ENCODE measurements around the gene TRIML2. TPM values are rescaled to one million over a fixed set of nuclear protein-coding genes. Genes with fewer than 3 reads are reported as not detected.
A peak's percentile ranks its signal among the peaks of the same experiment; 100 is the strongest.

Gene TRIML2
- total RNA-seq, 1 donor from 2014 or later = 13.4 TPM

GRCh38 chr4:188110741-188111471 is 1.5 kb upstream of the TRIML2 start:
- peaks cover 16% of the 10 kb centered on the region for H3K4me1 Mint-ChIP-seq (ENCODE audit: unreplicated experiment)
- TF ChIP-seq, protein P1, sequence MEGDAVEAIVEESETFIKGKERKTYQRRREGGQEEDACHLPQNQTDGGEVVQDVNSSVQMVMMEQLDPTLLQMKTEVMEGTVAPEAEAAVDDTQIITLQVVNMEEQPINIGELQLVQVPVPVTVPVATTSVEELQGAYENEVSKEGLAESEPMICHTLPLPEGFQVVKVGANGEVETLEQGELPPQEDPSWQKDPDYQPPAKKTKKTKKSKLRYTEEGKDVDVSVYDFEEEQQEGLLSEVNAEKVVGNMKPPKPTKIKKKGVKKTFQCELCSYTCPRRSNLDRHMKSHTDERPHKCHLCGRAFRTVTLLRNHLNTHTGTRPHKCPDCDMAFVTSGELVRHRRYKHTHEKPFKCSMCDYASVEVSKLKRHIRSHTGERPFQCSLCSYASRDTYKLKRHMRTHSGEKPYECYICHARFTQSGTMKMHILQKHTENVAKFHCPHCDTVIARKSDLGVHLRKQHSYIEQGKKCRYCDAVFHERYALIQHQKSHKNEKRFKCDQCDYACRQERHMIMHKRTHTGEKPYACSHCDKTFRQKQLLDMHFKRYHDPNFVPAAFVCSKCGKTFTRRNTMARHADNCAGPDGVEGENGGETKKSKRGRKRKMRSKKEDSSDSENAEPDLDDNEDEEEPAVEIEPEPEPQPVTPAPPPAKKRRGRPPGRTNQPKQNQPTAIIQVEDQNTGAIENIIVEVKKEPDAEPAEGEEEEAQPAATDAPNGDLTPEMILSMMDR (IDR thresholded peaks at IDR 0.05; ENCODE audit: unreplicated experiment) = no peak
- peaks cover 2% of the 10 kb centered on the region for H3K27me3 Mint-ChIP-seq (ENCODE audit: unreplicated experiment)
- H3K36me3 Mint-ChIP-seq (ENCODE audit: low read depth, unreplicated experiment) = no peaks in the 10 kb centered on the region
- no peak overlapping the region for H3K27ac Mint-ChIP-seq (ENCODE audit: unreplicated experiment)
- no peak overlapping the region for H3K4me3 Mint-ChIP-seq (ENCODE audit: unreplicated experiment)
- no peaks in the 10 kb centered on the region for H3K9me3 Mint-ChIP-seq (ENCODE audit: unreplicated experiment)
- DNase-seq (ENCODE audit: low spot score) = no peak

DNA sequence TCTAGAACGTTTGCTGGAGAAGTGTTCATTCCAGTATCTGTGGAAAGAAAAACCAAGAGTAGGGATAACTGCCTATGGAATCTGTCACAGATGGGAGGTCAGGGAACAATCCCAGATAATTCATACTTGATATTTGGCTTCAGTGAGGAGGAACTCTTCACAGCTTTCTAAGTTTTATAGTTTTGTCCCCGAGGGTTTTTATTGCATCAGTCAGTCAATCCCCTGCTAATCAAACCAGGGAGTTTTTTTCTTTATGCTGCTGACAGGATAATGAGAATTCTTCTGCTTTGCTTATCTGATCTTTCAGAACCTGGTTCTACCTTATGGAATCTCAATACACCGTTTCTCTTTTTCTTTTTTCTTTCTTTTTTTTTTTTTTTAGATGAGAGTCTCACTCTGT is 633 bp upstream of the TRIML2 start:
- DNase-seq (ENCODE audit: low spot score) = no peak
- peaks cover 2% of the 10 kb centered on the region for H3K27me3 Mint-ChIP-seq (ENCODE audit: unreplicated experiment)
- peaks cover 14% of the 10 kb centered on the region for H3K4me1 Mint-ChIP-seq (ENCODE audit: unreplicated experiment)
- H3K36me3 Mint-ChIP-seq (ENCODE audit: low read depth, unreplicated experiment) = no peaks in the 10 kb centered on the region
- no peak overlapping the region for H3K4me3 Mint-ChIP-seq (ENCODE audit: unreplicated experiment)
- H3K27ac Mint-ChIP-seq (ENCODE audit: unreplicated experiment) = no peak overlapping the region
- TF ChIP-seq, protein P1 (IDR thresholded peaks at IDR 0.05; ENCODE audit: unreplicated experiment) = no peak
- H3K9me3 Mint-ChIP-seq (ENCODE audit: unreplicated experiment) = no peaks in the 10 kb centered on the region

GRCh38 chr4:188107931-188108843 is 1.2 kb downstream of the TRIML2 start:
- DNase-seq (ENCODE audit: low spot score) = no peak
- Mint-ChIP-seq H3K36me3 (ENCODE audit: low read depth, unreplicated experiment) (no peaks in the 10 kb centered on the region), H3K27ac (ENCODE audit: unreplicated experiment) (peak overlapping the region; percentile 15), H3K9me3 (ENCODE audit: unreplicated experiment) (no peaks in the 10 kb centered on the region), H3K4me3 (ENCODE audit: unreplicated experiment) (peak overlapping the region; percentile 61), H3K27me3 (ENCODE audit: unreplicated experiment) (peaks cover 2% of the 10 kb centered on the region), H3K4me1 (ENCODE audit: unreplicated experiment) (peaks cover 13% of the 10 kb centered on the region)
- TF ChIP-seq, protein P1 (IDR thresholded peaks at IDR 0.05; ENCODE audit: unreplicated experiment) = no peak

GRCh38 chr4:188106454-188106853 is 2.9 kb downstream of the TRIML2 start:
- peaks cover 13% of the 10 kb centered on the region for H3K4me1 Mint-ChIP-seq (ENCODE audit: unreplicated experiment)
- TF ChIP-seq, protein P1 (IDR thresholded peaks at IDR 0.05; ENCODE audit: unreplicated experiment) = no peak
- H3K36me3 Mint-ChIP-seq (ENCODE audit: low read depth, unreplicated experiment) = no peaks in the 10 kb centered on the region
- H3K27ac Mint-ChIP-seq (ENCODE audit: unreplicated experiment) = no peak overlapping the region
- H3K9me3 Mint-ChIP-seq (ENCODE audit: unreplicated experiment) = no peaks in the 10 kb centered on the region
- no peak overlapping the region for H3K4me3 Mint-ChIP-seq (ENCODE audit: unreplicated experiment)
- no peak for DNase-seq (ENCODE audit: low spot score)
- peaks cover 2% of the 10 kb centered on the region for H3K27me3 Mint-ChIP-seq (ENCODE audit: unreplicated experiment)
